GM19452 (cell line): ENCODE measurements around the gene CNTD1.

ENCODE experiments used
- ATAC-seq: cut with Tn5 transposase; IDR thresholded peaks from one replicate; pipeline ENCODE4 v1.9.1; 2021; ENCODE audit not compliant: unreplicated experiment

CNTD1 gene

DNA sequence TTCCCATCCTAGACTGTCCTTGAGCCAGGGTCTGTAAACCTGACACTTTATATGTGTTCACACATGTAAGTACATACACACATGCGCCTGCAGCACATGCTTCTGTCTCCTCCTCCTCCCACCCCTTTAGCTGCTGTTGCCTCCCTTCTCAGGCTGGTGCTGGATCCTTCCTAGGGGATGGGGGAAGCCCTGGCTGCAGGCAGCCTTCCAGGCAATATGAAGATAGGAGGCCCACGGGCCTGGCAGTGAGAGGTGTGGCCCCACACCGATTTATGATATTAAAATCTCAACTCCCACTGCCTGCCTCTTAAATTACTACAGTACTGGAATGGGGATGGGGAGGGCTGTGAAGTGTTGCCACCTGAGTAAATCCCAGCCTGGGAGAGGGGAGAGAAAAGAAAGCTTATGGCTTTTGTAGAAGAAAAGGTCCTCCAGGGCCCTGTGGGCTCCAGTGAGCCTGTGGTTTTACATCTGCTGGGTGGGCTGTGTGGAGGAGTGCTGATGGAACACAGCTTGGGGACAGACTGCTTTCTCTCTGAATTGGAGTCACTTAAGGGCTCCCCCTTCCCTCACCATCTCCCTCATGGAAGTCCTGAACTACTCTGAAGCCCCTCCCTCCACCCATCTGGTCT lies 19.2 kb upstream of the CNTD1 start:
- no peak for ATAC-seq

DNA sequence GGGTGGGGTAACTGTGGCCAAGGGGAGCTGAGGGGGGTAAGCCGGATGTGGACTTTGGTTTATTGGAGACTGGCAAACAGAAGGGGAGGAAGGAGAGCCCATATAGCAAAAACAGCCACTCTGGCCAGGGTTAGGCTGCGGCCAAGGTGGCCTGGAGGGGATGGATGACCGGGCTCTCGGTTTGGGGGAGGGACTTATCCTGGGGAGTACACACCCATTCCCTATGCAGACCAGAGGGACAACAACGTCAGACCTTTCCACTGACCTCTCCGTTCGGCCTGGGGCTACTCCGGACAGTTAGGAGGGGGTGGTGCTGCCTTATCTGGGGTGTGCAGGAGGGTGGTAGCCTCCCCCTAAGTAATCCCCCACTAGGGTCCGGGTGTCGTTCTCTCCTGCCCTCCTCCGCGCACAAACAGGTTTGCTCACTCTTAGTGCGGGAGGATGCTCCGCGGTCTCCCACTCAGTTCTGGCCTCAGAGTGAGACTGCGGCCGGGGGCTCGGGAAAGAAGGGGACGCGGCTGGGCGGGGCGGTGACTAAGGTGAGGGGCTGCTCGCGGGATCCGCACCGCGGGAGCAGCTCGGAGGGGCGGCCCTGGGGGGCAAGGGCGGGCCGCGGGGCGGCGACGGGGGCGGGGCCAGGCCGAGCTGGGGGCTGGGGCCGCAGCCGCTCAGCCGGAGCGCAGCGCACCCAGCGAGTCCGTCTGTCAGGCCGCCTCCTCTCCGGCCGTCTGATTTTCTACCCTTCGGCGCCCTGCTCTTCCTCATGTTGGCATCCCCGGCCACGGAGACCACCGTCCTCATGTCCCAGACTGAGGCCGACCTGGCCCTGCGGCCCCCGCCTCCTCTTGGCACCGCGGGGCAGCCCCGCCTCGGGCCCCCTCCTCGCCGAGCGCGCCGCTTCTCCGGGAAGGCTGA lies 18.5 kb upstream of the CNTD1 start, which contains the start of gene WNK4:
WNK4 (plus strand) TSS at position 675 of the 915 bp plus-strand sequence; CDS start at position 764, 89 bp downstream.
- ATAC-seq: no peak

DNA sequence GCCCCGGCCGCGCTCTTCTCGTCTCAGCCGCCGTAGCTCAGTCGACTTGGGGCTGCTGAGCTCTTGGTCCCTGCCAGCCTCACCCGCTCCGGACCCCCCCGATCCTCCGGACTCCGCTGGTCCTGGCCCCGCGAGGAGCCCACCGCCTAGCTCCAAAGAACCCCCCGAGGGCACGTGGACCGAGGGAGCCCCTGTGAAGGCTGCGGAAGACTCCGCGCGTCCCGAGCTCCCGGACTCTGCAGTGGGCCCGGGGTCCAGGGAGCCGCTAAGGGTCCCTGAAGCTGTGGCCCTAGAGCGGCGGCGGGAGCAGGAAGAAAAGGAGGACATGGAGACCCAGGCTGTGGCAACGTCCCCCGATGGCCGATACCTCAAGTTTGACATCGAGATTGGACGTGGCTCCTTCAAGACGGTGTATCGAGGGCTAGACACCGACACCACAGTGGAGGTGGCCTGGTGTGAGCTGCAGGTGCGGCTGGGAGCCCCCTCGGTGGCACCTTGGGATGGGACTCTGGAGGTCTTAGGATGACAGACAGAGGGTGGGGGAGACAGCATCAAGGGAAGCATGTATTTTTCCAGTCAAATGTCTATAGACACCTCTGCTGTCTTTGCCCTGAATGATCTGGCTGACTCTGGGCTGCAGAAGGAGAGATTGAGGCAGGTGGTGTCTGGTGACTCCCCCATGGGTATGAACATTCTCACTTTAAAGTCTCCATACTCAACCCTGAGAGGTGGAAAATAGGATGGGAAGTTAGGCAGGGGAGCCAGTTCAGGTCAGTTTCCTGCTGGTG lies 17.6 kb upstream of the CNTD1 start:
- ATAC-seq: no peak

DNA sequence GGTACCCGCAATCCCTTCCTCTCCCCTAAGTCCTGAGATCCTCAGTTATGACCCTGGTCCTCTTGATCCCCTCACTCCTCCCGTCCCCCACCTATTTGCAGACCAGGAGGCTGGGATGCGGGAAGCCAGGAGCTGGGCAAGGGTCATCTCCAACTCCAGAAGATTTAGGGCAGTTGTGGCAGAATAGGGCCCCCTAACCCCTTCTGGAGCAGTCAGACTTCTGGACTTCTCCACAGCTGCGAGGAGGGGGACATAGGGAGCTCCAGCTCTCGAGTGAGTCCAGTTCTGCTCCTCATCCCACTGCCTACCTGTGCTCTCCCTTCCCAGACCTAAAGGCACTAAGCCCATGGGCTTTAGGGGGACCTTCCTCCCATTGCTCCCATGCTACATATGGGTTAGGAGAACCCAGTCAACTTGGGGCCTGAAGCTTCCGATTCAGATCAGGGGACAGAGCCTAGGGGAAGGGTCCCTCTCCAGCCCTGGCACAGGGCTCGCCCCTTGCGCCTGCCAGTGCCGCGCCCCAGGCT lies 17.0 kb upstream of the CNTD1 start:
- no peak for ATAC-seq

DNA sequence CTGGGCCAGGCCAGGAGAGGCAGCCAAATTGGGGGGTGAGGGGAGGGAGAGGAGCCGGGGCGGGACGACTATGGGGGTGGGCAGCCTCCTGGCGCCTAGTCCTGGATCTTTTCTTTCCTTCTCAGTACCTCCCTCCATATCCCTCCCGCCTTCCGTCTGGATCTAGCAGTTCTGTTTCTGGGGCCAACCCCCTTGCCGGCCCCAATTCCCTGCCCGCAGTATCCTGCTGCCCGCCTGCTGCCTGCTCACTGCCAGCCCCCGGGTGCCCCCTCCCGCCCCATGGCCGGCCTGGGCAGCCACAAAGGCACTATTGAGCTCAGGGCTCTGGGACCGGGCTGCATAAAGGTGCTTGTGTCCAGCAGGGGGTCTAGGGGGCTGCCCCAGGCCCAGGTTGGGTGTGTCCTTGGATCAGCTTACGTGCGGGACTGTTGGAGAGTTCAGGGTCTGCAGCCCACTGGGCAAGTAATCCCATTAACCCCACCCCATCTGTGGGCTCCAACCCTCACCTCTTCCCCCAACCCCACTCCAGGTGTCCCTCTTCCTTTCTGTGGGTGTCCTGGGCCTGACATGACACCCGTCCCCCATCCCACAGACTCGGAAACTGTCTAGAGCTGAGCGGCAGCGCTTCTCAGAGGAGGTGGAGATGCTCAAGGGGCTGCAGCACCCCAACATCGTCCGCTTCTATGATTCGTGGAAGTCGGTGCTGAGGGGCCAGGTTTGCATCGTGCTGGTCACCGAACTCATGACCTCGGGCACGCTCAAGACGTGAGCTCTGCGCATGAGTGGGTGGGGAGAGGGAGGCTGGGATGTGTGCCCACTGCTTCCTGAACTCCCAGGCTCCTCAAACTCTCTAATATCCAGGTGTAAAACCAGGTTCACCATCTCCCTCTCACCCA lies 16.2 kb upstream of the CNTD1 start:
- no peak for ATAC-seq

DNA sequence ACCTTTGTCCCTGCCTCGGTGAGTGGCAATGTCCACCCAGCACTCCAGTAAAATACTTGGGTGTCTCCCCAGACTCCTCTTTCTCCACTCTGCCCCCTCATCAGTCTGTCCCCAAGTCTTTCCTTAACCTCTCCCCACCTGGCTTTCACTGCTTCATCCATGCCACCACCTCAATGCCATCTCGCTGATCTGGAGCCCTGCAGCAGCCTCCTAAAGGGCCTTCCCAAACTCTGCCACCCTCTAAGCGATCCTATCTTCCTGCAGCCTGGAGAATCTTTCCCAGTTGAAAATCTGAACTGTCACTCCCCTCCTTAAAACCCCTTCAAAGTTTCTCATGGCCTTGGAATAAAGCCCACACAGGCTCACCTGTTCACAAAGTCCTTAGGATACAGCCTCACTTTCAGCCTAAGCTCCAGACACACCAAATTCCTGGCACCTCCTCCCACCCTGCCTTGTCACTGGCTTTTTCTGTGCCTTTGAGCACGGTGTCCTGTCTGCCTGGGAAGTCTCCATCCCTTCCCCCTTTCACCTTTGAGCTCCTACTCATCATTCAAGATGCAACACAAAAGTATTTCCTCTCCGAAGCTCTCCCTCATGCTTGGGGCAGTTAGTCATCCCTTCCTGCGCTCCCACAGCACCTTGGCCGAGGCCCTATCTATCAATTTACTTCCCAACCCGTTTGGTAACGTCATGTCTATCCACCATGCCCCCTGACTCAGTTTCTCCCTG lies 15.4 kb upstream of the CNTD1 start:
- no peak for ATAC-seq

DNA sequence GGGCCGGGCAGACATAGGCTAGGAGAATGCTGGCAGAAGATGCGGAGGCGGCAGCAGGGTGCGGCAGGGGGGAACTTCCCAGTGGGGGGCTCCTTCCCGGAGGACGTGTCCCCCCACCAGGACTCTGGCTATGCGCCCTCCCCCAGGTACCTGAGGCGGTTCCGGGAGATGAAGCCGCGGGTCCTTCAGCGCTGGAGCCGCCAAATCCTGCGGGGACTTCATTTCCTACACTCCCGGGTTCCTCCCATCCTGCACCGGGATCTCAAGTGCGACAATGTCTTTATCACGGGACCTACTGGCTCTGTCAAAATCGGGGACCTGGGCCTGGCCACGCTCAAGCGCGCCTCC lies 14.9 kb upstream of the CNTD1 start:
- ATAC-seq: no peak

DNA sequence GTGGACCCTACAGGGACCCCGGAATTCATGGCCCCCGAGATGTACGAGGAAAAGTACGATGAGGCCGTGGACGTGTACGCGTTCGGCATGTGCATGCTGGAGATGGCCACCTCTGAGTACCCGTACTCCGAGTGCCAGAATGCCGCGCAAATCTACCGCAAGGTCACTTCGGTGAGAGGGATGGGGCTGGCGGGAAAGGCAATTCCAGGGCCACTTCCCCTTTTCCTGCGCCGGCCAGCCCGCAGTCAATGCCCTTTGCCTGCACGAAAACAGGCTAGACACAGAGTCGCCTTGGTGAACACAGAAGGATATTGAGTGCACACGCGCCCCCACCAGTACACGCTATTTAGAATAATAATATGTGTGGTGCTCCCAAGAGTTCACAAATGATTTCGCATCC lies 14.3 kb upstream of the CNTD1 start:
- ATAC-seq: no peak

DNA sequence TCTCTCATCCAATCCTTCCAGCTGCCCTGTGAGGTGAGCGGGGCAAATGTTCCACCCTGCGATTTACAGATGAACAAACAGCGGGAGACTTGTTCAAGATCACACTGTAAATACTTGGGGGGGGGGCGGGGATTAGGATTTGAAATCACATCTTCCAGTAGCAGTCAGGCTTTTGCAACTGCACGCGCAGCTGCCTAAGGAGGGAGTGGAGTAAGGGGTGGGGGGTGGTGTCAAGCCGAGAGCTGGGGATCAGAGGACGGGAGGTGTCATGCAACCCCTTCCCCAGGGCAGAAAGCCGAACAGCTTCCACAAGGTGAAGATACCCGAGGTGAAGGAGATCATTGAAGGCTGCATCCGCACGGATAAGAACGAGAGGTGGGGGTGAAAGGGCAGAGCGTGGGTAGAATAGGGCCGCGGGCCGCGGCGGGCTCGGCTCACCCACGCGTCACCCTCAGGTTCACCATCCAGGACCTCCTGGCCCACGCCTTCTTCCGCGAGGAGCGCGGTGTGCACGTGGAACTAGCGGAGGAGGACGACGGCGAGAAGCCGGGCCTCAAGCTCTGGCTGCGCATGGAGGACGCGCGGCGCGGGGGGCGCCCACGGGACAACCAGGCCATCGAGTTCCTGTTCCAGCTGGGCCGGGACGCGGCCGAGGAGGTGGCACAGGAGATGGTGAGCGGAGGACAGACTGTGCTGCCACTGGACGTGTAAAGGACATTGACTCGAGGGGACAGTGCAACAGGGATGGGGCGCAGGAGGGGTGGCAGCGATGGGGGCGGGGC lies 13.7 kb upstream of the CNTD1 start:
- ATAC-seq: no peak

DNA sequence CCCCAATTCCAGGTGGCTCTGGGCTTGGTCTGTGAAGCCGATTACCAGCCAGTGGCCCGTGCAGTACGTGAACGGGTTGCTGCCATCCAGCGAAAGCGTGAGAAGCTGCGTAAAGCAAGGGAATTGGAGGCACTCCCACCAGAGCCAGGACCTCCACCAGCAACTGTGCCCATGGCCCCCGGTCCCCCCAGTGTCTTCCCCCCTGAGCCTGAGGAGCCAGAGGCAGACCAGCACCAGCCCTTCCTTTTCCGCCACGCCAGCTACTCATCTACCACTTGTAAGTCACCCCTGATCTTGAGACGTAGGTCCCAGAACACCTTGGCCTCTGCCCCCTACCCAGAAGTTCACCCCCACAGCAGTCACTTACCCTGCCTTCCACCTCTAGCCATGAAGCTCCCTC lies 11.4 kb upstream of the CNTD1 start:
- ATAC-seq: no peak

DNA sequence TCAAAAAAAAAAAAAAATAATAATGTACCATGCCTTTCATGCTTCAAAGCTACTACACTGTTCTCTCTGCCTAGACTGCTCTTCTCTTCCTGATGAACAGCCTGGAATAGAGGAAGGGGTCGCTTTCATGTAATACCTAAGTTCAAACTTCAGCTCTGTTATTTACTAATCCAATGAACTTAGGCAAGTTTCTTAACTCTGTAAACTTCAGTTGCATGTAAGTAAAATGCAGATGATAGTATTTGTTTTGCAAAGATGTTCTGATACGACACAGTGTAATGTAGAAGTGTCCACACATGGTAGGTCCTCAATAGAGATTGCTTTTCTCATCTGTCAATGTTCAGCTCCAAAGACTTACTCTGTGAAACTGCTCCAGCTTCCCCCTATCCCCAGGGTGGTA lies 6.7 kb upstream of the CNTD1 start:
- no peak for ATAC-seq

DNA sequence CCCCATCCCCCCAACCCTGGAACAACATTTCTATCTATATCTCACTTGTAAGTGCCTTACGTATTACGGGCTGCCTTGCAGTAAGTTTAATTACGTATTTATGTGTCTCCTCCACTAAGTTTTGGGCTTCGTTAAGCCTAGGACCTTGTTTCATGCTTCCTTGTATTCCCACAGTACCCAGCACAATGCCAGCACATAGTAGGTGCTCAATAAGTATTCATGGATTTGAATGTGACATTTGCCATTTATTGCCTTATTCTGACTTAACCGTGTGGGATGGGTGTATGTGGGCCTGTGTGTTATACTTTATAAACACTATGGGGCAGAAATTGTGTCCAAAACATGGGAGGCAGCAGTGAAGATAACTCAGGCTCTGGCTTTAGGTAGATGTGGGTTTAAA lies 6.1 kb upstream of the CNTD1 start:
- ATAC-seq: no peak

DNA sequence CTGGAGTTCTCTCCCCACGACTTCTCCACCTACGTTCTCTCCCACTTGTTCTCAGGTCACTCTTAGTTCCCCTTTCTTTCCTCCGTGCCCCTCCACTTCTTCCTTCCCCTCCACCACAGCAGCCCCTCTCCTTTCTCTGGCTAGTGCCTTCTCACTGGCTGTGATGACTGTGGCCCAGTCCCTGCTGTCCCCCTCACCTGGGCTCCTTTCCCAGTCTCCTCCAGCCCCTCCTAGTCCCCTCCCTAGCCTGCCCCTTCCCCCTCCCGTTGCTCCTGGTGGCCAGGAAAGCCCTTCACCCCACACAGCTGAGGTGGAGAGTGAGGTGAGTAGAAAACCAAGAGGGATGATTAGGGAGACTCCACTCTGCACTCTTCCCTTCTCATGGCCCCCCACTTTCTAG lies 3.6 kb upstream of the CNTD1 start:
- no peak for ATAC-seq

DNA sequence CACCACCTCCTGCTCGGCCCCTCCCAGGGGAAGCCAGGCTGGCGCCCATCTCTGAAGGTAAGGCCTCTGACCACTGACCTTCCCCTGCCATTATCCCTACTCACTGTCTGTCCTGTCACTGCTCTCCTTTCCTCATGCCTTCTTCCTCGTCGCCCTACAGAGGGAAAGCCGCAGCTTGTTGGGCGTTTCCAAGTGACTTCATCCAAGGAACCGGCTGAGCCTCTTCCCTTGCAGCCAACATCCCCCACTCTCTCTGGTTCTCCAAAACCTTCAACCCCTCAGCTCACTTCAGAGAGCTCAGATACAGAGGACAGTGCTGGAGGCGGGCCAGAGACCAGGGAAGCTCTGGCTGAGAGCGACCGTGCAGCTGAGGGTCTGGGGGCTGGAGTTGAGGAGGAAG lies 3.2 kb upstream of the CNTD1 start:
- ATAC-seq: no peak

DNA sequence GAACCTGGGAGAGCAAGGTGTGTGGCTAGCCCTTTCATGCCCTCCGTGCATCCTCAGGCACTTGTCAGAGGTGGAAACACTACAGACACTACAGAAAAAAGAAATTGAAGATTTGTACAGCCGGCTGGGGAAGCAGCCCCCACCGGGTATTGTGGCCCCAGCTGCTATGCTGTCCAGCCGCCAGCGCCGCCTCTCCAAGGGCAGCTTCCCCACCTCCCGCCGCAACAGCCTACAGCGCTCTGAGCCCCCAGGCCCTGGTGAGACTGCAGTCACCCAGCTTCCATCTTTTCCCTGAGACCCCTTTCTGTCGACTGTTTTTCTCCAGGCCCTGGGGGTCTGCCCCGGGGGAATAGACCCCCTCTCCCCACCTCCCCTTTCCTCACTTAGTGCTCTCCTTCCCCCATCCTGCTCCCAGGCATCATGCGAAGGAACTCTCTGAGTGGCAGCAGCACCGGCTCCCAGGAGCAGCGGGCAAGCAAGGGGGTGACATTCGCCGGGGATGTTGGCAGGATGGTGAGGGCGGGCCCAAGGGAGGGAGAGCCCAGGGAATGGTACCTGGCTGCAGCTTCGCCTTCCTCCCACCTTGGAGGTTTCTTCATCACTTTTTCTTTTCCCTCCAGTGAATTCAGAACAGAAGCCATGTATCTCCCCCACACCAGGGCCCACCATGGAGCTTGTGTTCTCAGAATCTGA lies 2.4 kb upstream of the CNTD1 start:
- ATAC-seq: no peak

DNA sequence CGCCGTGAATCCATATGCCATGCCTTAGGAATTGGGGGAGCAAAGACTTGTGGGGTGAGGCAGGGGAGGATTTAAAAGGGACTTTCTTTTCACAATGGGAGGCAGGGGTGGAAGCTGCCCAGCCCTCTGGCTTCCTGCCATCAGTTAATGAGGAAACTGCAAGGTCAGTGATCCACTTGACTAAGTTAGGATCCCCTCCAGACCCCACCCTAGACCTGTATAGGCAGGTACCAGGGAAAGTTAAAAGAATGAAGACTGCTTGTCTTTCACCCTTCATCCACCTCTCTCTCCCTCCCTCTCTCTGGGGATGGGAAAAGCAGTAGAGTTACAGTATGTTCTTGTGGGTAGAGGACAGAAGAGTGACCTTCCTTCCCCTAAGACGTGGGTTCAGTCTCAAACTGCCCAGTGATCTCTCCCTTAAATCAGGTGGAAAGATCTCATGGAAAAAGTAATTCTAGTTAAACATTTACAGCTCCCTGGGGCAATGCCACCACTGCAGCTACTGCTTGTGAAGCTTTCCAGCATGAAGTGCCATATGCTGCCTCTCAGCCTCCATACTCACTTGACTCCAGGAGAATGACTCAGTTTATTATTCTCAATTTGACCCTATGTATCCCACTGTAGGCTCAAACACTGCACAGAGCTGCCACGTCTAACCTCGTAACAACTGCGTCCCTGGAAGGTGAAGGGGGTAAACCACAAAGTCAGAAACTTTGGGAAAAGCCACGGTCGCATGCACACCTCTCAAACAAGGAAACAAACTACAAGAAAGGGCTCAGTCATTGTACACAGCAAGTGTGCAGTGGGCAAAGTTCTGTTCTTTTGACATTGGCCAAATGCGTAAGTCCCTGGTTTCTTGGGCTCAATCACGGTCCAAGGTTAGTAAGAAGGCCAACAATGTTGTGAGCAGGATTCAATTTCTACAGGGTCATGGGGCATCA lies 1.3 kb upstream of the CNTD1 start:
- no peak for ATAC-seq

DNA sequence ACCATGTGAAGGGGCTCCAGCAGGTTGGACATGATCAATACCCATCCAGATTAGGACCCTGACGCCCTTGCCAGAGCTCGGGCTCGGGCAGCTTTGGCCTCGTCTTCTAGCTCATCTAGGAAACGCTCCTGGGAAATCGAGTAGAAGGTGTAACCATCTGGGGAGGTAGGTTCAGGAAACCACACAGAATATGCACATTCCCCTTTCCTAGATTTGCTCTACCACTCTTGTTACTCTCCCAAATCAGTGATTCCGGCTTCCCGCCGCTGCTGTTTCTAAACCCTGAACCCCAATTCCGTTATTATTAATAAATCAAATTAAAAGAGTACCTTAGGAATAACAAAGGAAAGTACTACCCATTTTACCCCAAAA lies 664 bp upstream of the CNTD1 start:
- no peak for ATAC-seq
